Hepatic stellate cell (primary cell): ENCODE data around the gene ERC2.
"Not testable (repeated sequence)": the region's sequence is repeated elsewhere in the genome, so short reads cannot be mapped to it uniquely, and the experiment has no call there.

Source experiments
- DNase-seq: peaks from one replicate; pipeline ENCODE4 v3.0.0; 2011; ENCODE audit warnings: low spot score

Gene ERC2

GRCh38 chr3:56119575-56120349 lies 348.5 kb downstream of the ERC2 start:
- no peak for DNase-seq

GRCh38 chr3:56118968-56119367 lies 349.3 kb downstream of the ERC2 start:
- no peak for DNase-seq

GRCh38 chr3:56115698-56116097 lies 352.6 kb downstream of the ERC2 start:
- no peak for DNase-seq

GRCh38 chr3:56115199-56115598 lies 353.1 kb downstream of the ERC2 start:
- no peak for DNase-seq

- DNase-seq: no peak
Observed at GRCh38 chr3:56113908-56114307, 354.4 kb downstream of the ERC2 start.

- DNase-seq: no peak
Observed at GRCh38 chr3:56113231-56113630, 355.0 kb downstream of the ERC2 start.

GRCh38 chr3:56111606-56112304 lies 356.5 kb downstream of the ERC2 start:
- no peak for DNase-seq

GRCh38 chr3:56110886-56111285 lies 357.4 kb downstream of the ERC2 start:
- no peak for DNase-seq

GRCh38 chr3:56107157-56107556 lies 361.1 kb downstream of the ERC2 start:
- no peak for DNase-seq

- no peak for DNase-seq
Observed at GRCh38 chr3:56102032-56102431, 366.2 kb downstream of the ERC2 start.

GRCh38 chr3:56101576-56101975 lies 366.7 kb downstream of the ERC2 start:
- DNase-seq: no peak

- no peak for DNase-seq
Observed at GRCh38 chr3:56096999-56097398, 371.3 kb downstream of the ERC2 start.

GRCh38 chr3:56094170-56094569 lies 374.1 kb downstream of the ERC2 start:
- no peak for DNase-seq

GRCh38 chr3:56089739-56090138 lies 378.5 kb downstream of the ERC2 start:
- DNase-seq: no peak

GRCh38 chr3:56087451-56088053 lies 380.7 kb downstream of the ERC2 start:
- no peak for DNase-seq

- no peak for DNase-seq
Observed at GRCh38 chr3:56086355-56086754, 381.9 kb downstream of the ERC2 start.

GRCh38 chr3:56081246-56081645 lies 387.0 kb downstream of the ERC2 start:
- no peak for DNase-seq

GRCh38 chr3:56076746-56077145 lies 391.5 kb downstream of the ERC2 start:
- no peak for DNase-seq

GRCh38 chr3:56075089-56075488 lies 393.2 kb downstream of the ERC2 start:
- no peak for DNase-seq

- no peak for DNase-seq
Observed at GRCh38 chr3:56069766-56070165, 398.5 kb downstream of the ERC2 start.

- DNase-seq: not testable (repeated sequence)
Observed at GRCh38 chr3:56066405-56066804, 401.9 kb downstream of the ERC2 start.

- DNase-seq: no peak
Observed at GRCh38 chr3:56064684-56065083, 403.6 kb downstream of the ERC2 start.

GRCh38 chr3:56061279-56061626 lies 407.0 kb downstream of the ERC2 start:
- no peak for DNase-seq
